ENCODE measurements around the gene NPTXR. TPM values are rescaled to one million over a fixed set of nuclear protein-coding genes. Genes with fewer than 3 reads are reported as not detected.

Gene NPTXR
- total RNA-seq, 4 donors from 2014 or later, result 0.34 to 4.6 (median 1.7) TPM

DNA sequence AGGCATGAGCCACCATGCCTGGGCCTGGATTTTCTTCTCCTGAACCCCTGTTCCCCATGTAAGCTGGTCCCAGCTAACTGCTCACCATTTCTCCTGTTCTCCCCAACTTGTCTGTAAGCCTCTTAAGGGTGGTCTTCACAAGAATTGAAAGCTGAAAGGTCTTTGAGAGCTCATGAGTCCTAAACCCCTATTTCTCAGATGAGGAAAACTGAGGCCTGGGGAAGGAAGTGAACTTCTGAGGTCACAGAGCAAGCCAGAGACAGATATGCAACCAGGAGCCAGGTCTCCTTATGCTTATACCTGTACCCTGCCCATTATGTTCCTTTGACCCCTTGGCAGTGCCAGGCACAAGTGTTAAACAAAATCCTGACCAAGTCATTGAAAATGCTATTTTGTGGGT lies 16.3 kb downstream of the NPTXR start:
- H3K4me3 ChIP-seq (ENCODE audit: low read depth, poor library complexity, severe bottlenecking), result no peak overlapping the region
- no peak for TF ChIP-seq POLR2A (IDR thresholded peaks at IDR 0.05)
- TF ChIP-seq, protein P1, sequence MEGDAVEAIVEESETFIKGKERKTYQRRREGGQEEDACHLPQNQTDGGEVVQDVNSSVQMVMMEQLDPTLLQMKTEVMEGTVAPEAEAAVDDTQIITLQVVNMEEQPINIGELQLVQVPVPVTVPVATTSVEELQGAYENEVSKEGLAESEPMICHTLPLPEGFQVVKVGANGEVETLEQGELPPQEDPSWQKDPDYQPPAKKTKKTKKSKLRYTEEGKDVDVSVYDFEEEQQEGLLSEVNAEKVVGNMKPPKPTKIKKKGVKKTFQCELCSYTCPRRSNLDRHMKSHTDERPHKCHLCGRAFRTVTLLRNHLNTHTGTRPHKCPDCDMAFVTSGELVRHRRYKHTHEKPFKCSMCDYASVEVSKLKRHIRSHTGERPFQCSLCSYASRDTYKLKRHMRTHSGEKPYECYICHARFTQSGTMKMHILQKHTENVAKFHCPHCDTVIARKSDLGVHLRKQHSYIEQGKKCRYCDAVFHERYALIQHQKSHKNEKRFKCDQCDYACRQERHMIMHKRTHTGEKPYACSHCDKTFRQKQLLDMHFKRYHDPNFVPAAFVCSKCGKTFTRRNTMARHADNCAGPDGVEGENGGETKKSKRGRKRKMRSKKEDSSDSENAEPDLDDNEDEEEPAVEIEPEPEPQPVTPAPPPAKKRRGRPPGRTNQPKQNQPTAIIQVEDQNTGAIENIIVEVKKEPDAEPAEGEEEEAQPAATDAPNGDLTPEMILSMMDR (IDR thresholded peaks at IDR 0.05), result no peak
- no peak for DNase-seq (ENCODE audit: low spot score in 2 of 2)
- intact Hi-C loops (cut with DNase I; ENCODE audit: low total_unique reads), result no loop called here

DNA sequence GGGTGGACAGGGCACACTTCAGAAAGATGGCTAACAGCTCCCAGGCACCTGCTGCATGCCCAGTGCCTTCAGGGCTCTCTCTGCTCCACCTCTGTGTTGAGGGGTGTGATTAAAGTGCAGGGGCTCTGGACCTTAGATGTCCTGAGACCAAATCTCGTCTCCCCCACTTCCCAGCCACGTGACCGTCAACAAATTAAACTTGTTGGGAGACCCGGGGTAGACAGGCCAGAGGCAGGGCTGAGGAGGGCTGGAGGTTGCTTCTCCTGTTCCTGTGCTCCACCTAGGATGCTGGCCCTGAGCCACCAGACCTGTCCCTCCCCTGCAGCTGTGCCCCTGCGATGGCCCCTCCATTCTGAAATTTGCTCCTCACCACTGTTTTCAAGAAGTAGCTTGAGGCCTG lies 17.0 kb downstream of the NPTXR start:
- H3K4me3 ChIP-seq (ENCODE audit: low read depth, poor library complexity, severe bottlenecking), result no peak overlapping the region
- intact Hi-C loops (cut with DNase I; ENCODE audit: low total_unique reads), result no loop called here
- TF ChIP-seq, protein P1 (IDR thresholded peaks at IDR 0.05), result no peak
- TF ChIP-seq POLR2A (IDR thresholded peaks at IDR 0.05), result no peak
- 70 to 75% methylated on average over 5 of the region's 5 CpGs for WGBS, 2 donors
- DNase-seq (ENCODE audit: low spot score in 2 of 2), result no peak

DNA sequence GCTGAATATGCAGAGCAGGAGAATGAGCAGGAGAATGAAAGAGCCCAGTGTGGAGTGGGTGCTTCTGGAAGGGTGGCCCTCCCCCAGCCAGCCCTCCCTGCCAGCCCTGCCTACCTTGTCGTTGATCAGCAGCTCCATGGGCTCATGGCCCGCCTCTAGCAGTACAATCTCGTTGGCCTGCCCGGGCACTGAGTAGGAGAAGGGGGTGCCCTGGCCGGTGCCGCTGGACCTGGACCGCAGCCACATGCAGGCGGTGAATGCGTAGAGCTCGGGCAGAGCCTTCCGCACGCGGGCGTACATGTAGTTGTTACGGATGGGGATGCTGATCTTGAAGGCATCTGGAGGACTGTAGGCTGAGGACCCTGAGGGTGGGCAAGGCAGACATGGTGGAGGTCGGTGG lies 17.4 kb downstream of the NPTXR start:
- DNase-seq (ENCODE audit: low spot score in 2 of 2), result no peak
- WGBS, 2 donors, result 87 to 90% methylated on average over 16 of the region's 16 CpGs
- intact Hi-C loops (cut with DNase I; ENCODE audit: low total_unique reads), result no loop called here
- TF ChIP-seq, protein P1 (IDR thresholded peaks at IDR 0.05), result no peak
- TF ChIP-seq POLR2A (IDR thresholded peaks at IDR 0.05), result no peak
- no peak overlapping the region for H3K4me3 ChIP-seq (ENCODE audit: low read depth, poor library complexity, severe bottlenecking)

DNA sequence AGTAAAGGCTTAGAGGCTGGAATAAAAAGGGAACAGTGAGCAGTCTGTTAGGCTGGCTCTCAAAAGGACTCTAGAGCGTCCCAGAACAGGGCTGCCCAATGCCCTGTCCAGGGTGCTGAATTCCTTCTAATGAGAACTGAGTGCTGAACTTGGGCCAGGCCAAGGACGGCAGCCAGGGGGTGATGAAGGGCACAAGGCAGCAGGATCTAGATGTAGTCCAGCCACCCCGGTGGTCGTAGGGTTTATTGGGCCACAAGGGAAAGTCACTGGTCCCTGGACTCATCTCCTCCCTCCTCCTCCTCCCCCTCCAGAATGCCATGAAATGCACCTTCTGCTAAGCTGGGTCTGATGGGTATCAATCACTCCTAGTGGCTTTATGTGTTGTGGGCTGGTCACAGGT lies 19.2 kb downstream of the NPTXR start:
- WGBS, 2 donors, result 8 to 10% methylated on average over 3 to 4 of the region's 4 CpGs
- TF ChIP-seq POLR2A (IDR thresholded peaks at IDR 0.05), result no peak
- TF ChIP-seq, protein P1 (IDR thresholded peaks at IDR 0.05), result no peak
- DNase-seq (ENCODE audit: low spot score in 2 of 2), result no peak
- H3K4me3 ChIP-seq (ENCODE audit: low read depth, poor library complexity, severe bottlenecking), result no peak overlapping the region
- intact Hi-C loops (cut with DNase I; ENCODE audit: low total_unique reads), result no loop called here

DNA sequence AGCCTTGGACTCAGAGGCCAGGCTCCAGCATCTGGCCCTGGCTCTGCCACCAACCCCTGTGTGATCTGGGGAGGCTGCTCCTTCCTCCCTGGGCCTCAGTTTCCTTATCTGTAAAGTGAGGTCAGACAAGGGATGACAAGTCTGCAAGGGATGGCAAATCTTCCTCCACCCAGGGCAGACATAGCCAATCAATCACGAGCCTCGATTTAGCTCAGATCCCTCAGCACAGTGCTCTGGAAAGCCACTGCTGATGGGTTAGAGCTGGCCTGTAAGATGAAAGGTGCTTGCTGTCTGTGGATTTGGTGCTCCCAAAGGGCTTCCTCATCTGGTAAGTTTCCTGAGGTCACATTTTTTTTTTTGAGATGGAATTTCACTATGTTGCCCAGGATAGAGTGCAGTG lies 20.2 kb downstream of the NPTXR start:
- H3K4me3 ChIP-seq (ENCODE audit: low read depth, poor library complexity, severe bottlenecking), result no peak overlapping the region
- DNase-seq (ENCODE audit: low spot score in 2 of 2), result no peak
- intact Hi-C loops (cut with DNase I; ENCODE audit: low total_unique reads), result no loop called here
- no peak for TF ChIP-seq POLR2A (IDR thresholded peaks at IDR 0.05)
- TF ChIP-seq, protein P1 (IDR thresholded peaks at IDR 0.05), result no peak
- 76 to 85% methylated on average over 2 of the region's 2 CpGs for WGBS, 2 donors

DNA sequence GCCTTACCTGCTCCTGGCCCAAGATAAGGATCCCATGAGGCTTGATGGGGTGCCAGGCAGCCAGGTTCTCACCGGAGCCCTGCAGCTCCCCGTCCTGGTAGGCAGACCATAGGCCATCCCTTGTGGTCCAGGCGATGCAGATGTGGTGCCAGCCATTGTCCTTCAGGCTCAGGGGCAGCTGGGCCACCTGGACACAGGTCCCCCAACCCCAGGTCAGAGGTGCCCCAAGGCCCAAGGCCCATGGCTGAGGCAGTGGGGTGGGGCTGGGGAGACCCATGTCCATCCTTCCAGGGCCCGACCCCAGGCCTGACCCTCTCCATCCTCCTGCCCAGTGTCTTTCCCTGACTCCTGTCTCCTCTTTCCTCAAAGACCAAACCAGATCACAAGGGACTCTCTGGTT lies 20.8 kb downstream of the NPTXR start:
- no peak overlapping the region for H3K4me3 ChIP-seq (ENCODE audit: low read depth, poor library complexity, severe bottlenecking)
- WGBS, 2 donors, result 94 to 100% methylated on average over 3 to 4 of the region's 4 CpGs
- TF ChIP-seq, protein P1 (IDR thresholded peaks at IDR 0.05), result no peak
- TF ChIP-seq POLR2A (IDR thresholded peaks at IDR 0.05), result no peak
- intact Hi-C loops (cut with DNase I; ENCODE audit: low total_unique reads), result no loop called here
- DNase-seq (ENCODE audit: low spot score in 2 of 2), result no peak

Data from lower leg skin (tissue), 4 donors.